A549 (cell line): Measurements from ENCODE around the gene PRDM1. TPM values are rescaled to one million over a fixed set of nuclear protein-coding genes. Genes with fewer than 3 reads are reported as not detected.

Experiments used
- ATAC-seq, 2 experiments: fragments of 200-7000 bp in 1 of 2; fragments of >200 bp in 1 of 2; cut with Nextera tagmentation in 1 of 2; cut with Tn5 transposase in 1 of 2; 3 replicates each; pipeline versions ENCODE4 v1.8.0 to v1.9.1; 2018 to 2020; ENCODE audit warnings: mild to moderate bottlenecking in 1 of 2, moderate library complexity in 1 of 2
- CTCF ChIA-PET: fragments of 300-600 bp; sonication (Branson Sonifier 250); formaldehyde crosslinking; extraction: SDS; loops from one replicate; lab custom pipeline; 2021; ENCODE audit warnings: antibody characterized with exemption, inconsistent platforms; lab: Yijun Ruan, JAX
- POLR2A ChIA-PET: fragments of 350-600 bp; formaldehyde crosslinking; extraction: SDS; loops from one replicate; lab custom pipeline; 2021; ENCODE audit warnings: antibody characterized with exemption, inconsistent platforms; lab: Yijun Ruan, JAX
- DNase-seq, 2 experiments: peaks; one replicate each; pipeline versions ENCODE4 v3.0.0 to v3.0.0-alpha.2; 2011 to 2016; ENCODE audit warnings: low read depth in 1 of 2, low spot score in 1 of 2
- FAIRE-seq: peaks from 2 replicates; lab custom pipeline; 2011; peaks lifted over from hg19 to GRCh38; lab: Jason Lieb, UNC
- H3K27ac ChIP-seq, 2 experiments: fragments of >200 bp; sonication (Bioruptor Twin); formaldehyde crosslinking; 3 replicates each; pipeline ENCODE4 v1.5.1; 2016 to 2017
- H3K4me1 ChIP-seq: fragments of >200 bp; sonication (Bioruptor Twin); formaldehyde crosslinking; 3 replicates; pipeline ENCODE4 v1.6.1; 2016
- H3K4me2 ChIP-seq: fragments of >200 bp; sonication (Bioruptor Twin); formaldehyde crosslinking; 3 replicates; pipeline ENCODE4 v1.6.1; 2016
- H3K4me3 ChIP-seq: fragments of >200 bp; sonication (Bioruptor Twin); formaldehyde crosslinking; 3 replicates; pipeline ENCODE4 v1.5.1; 2016
- H3K9me3 ChIP-seq: fragments of >200 bp; sonication (Bioruptor Twin); formaldehyde crosslinking; 3 replicates; pipeline ENCODE4 v1.6.1; 2016
- CBX8 ChIP-seq: fragments of 200-600 bp; sonication (generic); IDR thresholded peaks from 2 replicates; pipeline ENCODE4 v1.6.1; 2016
- EHF ChIP-seq: fragments of 250-450 bp; sonication (Bioruptor Pico); IDR thresholded peaks from 2 replicates; pipeline ENCODE4 v1.5.0; 2020; ENCODE audit warnings: mild to moderate bottlenecking
- EHMT2 ChIP-seq: fragments of 200-600 bp; sonication (generic); IDR thresholded peaks from 2 replicates; pipeline ENCODE4 v1.6.1; 2016; ENCODE audit warnings: antibody characterized with exemption, low read depth, mild to moderate bottlenecking, moderate library complexity
- ESRRA ChIP-seq: fragments of 150-350 bp; IDR thresholded peaks from 2 replicates; pipeline ENCODE4 v1.6.1; 2014; ENCODE audit warnings: mild to moderate bottlenecking, low read length, borderline replicate concordance
- HEYL ChIP-seq: fragments of 250-450 bp; sonication (Bioruptor Pico); IDR thresholded peaks from 2 replicates; pipeline ENCODE4 v1.8.0; 2021; ENCODE audit warnings: mild to moderate bottlenecking, moderate library complexity
- HOXA7 ChIP-seq: fragments of 250-450 bp; sonication (Bioruptor Pico); IDR thresholded peaks from 2 replicates; pipeline ENCODE4 v1.5.0; 2020; ENCODE audit warnings: mild to moderate bottlenecking, moderate library complexity
- HOXB13 ChIP-seq: fragments of 250-450 bp; sonication (Bioruptor Pico); IDR thresholded peaks from 2 replicates; pipeline ENCODE4 v1.5.0; 2020; ENCODE audit warnings: low read depth, mild to moderate bottlenecking, moderate library complexity
- MAFK ChIP-seq: fragments of 450-650 bp; IDR thresholded peaks from 2 replicates; pipeline ENCODE4 v1.6.1; 2014; ENCODE audit not compliant: partially characterized antibody
- NFE2L2 ChIP-seq: fragments of 150-350 bp; conservative IDR thresholded peaks from 2 replicates; pipeline ENCODE4 v1.6.1; 2014; ENCODE audit warnings: low read length
- NPAS2 ChIP-seq: fragments of 250-450 bp; sonication (Bioruptor Pico); IDR thresholded peaks from 2 replicates; pipeline ENCODE4 v1.8.0; 2022; ENCODE audit warnings: mild to moderate bottlenecking, moderate library complexity, borderline replicate concordance
- PBX3 ChIP-seq: IDR thresholded peaks from 2 replicates; pipeline ENCODE4 v1.6.1; 2012
- PHF8 ChIP-seq: fragments of 200-600 bp; sonication (generic); IDR thresholded peaks from 2 replicates; pipeline ENCODE4 v1.6.1; 2016; ENCODE audit warnings: low read depth, mild to moderate bottlenecking, antibody characterized with exemption, moderate library complexity, borderline replicate concordance
- POLR2AphosphoS2 ChIP-seq: conservative IDR thresholded peaks from 2 replicates; pipeline ENCODE4 v1.6.1; 2012; ENCODE audit warnings: low read length, improper control_type of control experiment, inconsistent platforms
- RARB ChIP-seq: fragments of 250-450 bp; sonication (Bioruptor Pico); IDR thresholded peaks from 2 replicates; pipeline ENCODE4 v1.8.0; 2021; ENCODE audit warnings: mild to moderate bottlenecking, moderate library complexity
- SMC3 ChIP-seq: fragments of >200 bp; sonication (Bioruptor Twin); formaldehyde crosslinking; IDR thresholded peaks from 3 replicates; pipeline ENCODE4 v1.6.1; 2018; ENCODE audit warnings: inconsistent platforms
- SREBF2 ChIP-seq: fragments of 450-650 bp; IDR thresholded peaks from 2 replicates; pipeline ENCODE4 v1.6.1; 2014; ENCODE audit warnings: mild to moderate bottlenecking, moderate library complexity
- TP53 ChIP-seq: fragments of 250-450 bp; sonication (Bioruptor Pico); IDR thresholded peaks from 2 replicates; pipeline ENCODE4 v1.5.0; 2021; ENCODE audit warnings: mild to moderate bottlenecking, moderate library complexity
- ZFP36 ChIP-seq: fragments of 450-650 bp; IDR thresholded peaks from 2 replicates; pipeline ENCODE4 v1.6.1; 2014; ENCODE audit warnings: borderline replicate concordance; ENCODE audit not compliant: partially characterized antibody
- WGBS: methylation state at CpG from one replicate; pipeline ENCODE4 v1.1.6; 2017; ENCODE audit errors: missing lambda C conversion rate; 5-methylcytosine and 5-hydroxymethylcytosine counted together
- polyA plus RNA-seq, 4 experiments: library from polyadenylated mRNA; depleted of rRNA in 3 of 4; stranded (reverse); fragments of >200 nt; fragmentation: RNase III in 1 of 4; extraction: RNeasy Plus Mini Kit Qiagen cat#74134 plus additional on column Dnase treatment in 1 of 4; gene quantifications; 2 replicates in 3 of 4; 3 replicates in 1 of 4; pipeline ENCODE4 v1.2.3, GENCODE V29; 2011 to 2017
- TF ChIP-seq, protein P1 (sequence below): fragments of >200 bp; sonication (Bioruptor Twin); formaldehyde crosslinking; IDR thresholded peaks from 2 replicates; pipeline ENCODE4 v1.6.1; 2016
- TF ChIP-seq, protein P2 (sequence below): fragments of 200-600 bp; sonication (generic); IDR thresholded peaks from 2 replicates; pipeline ENCODE4 v1.6.1; 2016; ENCODE audit warnings: antibody characterized with exemption, mild to moderate bottlenecking, moderate library complexity

Gene PRDM1
- polyA plus RNA-seq, 2 of the 4 experiments (the other 2 are of a cell fraction): 2.6 to 11.2 TPM

DNA sequence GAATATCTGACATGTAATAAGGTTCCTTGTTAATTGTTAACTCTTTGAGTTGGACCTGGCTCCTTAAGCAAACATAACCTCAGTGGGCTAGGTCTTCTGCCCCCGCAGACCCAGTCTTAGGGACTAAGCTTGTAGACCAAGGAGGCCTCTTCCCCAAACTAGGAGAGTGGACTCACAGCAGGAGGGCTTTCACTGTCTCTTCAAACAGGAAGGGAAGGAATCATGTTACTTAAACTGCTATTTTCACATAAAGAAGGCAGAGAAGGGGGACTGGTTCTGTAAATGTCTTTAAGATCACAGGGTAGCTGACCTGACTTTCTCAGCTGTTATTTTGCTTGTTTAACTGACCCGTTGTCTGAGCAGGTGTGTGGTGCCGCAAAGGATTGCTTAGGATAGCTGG lies 34.9 kb upstream of the PRDM1 start:
- Histone ChIP-seq H3K4me3 (no peak overlapping the region), H3K9me3 (no peaks in the 10 kb centered on the region), H3K4me2 (peak overlapping the region; percentile 49), H3K4me1 (peaks cover 36% of the 10 kb centered on the region), H3K27ac (peak overlapping the region in 1 of 2 experiments; percentile 62; a peak in 2 of 6 replicates)
- POLR2A ChIA-PET: no interaction called here
- ATAC-seq (no peak), DNase-seq (peak in 1 of 2 experiments; percentile 4), FAIRE-seq (no peak)
- WGBS: 30% methylated on average over 3 of the region's 3 CpGs
- TF ChIP-seq, protein P1, sequence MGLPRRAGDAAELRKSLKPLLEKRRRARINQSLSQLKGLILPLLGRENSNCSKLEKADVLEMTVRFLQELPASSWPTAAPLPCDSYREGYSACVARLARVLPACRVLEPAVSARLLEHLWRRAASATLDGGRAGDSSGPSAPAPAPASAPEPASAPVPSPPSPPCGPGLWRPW: no peak
- TF ChIP-seq ESRRA (no peak), EHMT2 (no peak), NPAS2 (CRISPR knock-in tag) (no peak), MAFK (no peak), TP53 (no peak), PHF8 (no peak), HEYL (no peak)
- TF ChIP-seq, protein P2, sequence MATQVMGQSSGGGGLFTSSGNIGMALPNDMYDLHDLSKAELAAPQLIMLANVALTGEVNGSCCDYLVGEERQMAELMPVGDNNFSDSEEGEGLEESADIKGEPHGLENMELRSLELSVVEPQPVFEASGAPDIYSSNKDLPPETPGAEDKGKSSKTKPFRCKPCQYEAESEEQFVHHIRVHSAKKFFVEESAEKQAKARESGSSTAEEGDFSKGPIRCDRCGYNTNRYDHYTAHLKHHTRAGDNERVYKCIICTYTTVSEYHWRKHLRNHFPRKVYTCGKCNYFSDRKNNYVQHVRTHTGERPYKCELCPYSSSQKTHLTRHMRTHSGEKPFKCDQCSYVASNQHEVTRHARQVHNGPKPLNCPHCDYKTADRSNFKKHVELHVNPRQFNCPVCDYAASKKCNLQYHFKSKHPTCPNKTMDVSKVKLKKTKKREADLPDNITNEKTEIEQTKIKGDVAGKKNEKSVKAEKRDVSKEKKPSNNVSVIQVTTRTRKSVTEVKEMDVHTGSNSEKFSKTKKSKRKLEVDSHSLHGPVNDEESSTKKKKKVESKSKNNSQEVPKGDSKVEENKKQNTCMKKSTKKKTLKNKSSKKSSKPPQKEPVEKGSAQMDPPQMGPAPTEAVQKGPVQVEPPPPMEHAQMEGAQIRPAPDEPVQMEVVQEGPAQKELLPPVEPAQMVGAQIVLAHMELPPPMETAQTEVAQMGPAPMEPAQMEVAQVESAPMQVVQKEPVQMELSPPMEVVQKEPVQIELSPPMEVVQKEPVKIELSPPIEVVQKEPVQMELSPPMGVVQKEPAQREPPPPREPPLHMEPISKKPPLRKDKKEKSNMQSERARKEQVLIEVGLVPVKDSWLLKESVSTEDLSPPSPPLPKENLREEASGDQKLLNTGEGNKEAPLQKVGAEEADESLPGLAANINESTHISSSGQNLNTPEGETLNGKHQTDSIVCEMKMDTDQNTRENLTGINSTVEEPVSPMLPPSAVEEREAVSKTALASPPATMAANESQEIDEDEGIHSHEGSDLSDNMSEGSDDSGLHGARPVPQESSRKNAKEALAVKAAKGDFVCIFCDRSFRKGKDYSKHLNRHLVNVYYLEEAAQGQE: no peak
- CTCF ChIA-PET: interaction anchor here (1.1 kb wide), 1 partner anchor 10 kb away, joined by 3 read pairs; no protein-coding TSS in a partner anchor

DNA sequence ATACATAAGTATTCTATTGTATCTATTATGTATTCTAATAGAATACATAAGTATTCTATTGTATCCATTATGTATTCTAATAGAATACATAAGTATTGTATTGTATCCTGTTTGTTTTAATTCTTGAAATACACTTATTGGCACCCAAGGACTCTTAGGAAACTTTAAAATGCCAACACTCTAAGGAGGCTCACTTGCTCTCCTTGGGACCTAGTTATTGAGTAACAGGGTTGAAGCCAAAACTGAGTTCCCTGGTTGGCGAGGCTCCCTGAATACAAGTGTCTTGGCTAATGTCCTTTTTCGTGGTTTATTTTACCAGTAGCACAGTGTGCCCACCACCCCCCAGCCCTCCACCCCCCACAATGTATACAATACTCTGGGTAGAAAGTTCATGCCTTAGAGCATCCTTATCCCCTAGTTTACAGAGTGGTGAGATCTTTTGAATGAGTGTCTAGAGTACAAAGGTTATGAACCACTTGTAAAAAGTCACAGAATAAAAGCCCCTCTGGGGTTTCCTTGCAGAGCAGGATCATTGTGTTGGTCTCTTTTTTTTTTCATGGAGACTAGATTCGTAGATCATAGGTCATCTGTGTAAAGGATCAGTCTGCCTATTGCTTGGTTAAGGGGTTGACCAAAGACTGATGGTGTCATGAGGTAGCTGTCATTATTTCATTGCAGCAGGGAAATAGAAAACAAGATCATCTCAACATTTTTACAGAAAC lies 32.5 kb upstream of the PRDM1 start:
- Histone ChIP-seq H3K4me1 (peaks cover 40% of the 10 kb centered on the region), H3K4me3 (no peak overlapping the region), H3K4me2 (peak overlapping the region; percentile 49), H3K9me3 (no peaks in the 10 kb centered on the region), H3K27ac (no peak overlapping the region)
- ChIA-PET POLR2A (no interaction called here), CTCF (no interaction called here)
- DNase-seq (peak in 1 of 2 experiments; percentile 12), FAIRE-seq (no peak), ATAC-seq (peak in 1 of 2 experiments; percentile 25; a peak in 1 of 6 replicates)
- 19% methylated on average over 3 of the region's 3 CpGs for WGBS
- TF ChIP-seq HOXA7 (no peak), SREBF2 (no peak), ESRRA (no peak), HOXB13 (CRISPR knock-in tag) (no peak), EHF (CRISPR knock-in tag) (no peak), NFE2L2 (no peak), HEYL (no peak), POLR2AphosphoS2 (no peak), CBX8 (no peak), ZFP36 (no peak), SMC3 (no peak), RARB (CRISPR knock-in tag) (no peak), PBX3 (no peak)
